Colonic mucosa (tissue), 4 donors: ENCODE data around the gene EFNA4. TPM values are rescaled to one million over a fixed set of nuclear protein-coding genes. Genes with fewer than 3 reads are reported as not detected.

Source experiments
- DNase-seq: peaks from one replicate; pipeline ENCODE4 v3.0.0-alpha.2; 2020
- H3K27ac ChIP-seq: fragments of 200-600 bp; one replicate; pipeline ENCODE4 v1.8.0; 2021
- H3K27me3 ChIP-seq: fragments of 200-600 bp; one replicate; pipeline ENCODE4 v1.8.0; 2021
- H3K36me3 ChIP-seq: fragments of 200-600 bp; one replicate; pipeline ENCODE4 v1.8.0; 2021
- H3K4me1 ChIP-seq: fragments of 200-600 bp; one replicate; pipeline ENCODE4 v1.8.0; 2021; ENCODE audit warnings: mild to moderate bottlenecking
- H3K4me3 ChIP-seq: fragments of 200-600 bp; one replicate; pipeline ENCODE4 v1.8.0; 2021
- H3K9ac ChIP-seq, 2 donors: one replicate each; pipeline ENCODE4 v1.7.0; 2013; ENCODE audit warnings: control low read depth in 2 of 2, low read depth in 2 of 2, low read length in 2 of 2
- H3K9me3 ChIP-seq: fragments of 200-600 bp; one replicate; pipeline ENCODE4 v1.8.0; 2021
- intact Hi-C: fragments of 100-400 bp; cut with DNase I; formaldehyde crosslinking; loops from one replicate; pipeline ENCODE4 v1.14.1; 2022
- total RNA-seq, 2 donors: library from RNA; stranded (reverse); fragmentation: NEBNext Ultra II Directional in 1 of 2; extraction: Animal tissue kit (Norgen Biotek cat#: 25700) in 1 of 2; gene quantifications; one replicate each; pipeline ENCODE4 v1.2.1, GENCODE V29; 2021
- TF ChIP-seq, protein P1 (sequence below): fragments of 200-600 bp; IDR thresholded peaks from one replicate; pipeline ENCODE4 v1.8.0; 2022; ENCODE audit warnings: antibody characterized with exemption, mild to moderate bottlenecking
- donor health status: healthy.
- donor health status: DM: no; HTN: no; CAD: no.
- donor health status: DM: no; HTN: no; CAD: no.

Gene EFNA4
- total RNA-seq, 2 donors from 2014 or later: 26.1 to 27.2 TPM

DNA sequence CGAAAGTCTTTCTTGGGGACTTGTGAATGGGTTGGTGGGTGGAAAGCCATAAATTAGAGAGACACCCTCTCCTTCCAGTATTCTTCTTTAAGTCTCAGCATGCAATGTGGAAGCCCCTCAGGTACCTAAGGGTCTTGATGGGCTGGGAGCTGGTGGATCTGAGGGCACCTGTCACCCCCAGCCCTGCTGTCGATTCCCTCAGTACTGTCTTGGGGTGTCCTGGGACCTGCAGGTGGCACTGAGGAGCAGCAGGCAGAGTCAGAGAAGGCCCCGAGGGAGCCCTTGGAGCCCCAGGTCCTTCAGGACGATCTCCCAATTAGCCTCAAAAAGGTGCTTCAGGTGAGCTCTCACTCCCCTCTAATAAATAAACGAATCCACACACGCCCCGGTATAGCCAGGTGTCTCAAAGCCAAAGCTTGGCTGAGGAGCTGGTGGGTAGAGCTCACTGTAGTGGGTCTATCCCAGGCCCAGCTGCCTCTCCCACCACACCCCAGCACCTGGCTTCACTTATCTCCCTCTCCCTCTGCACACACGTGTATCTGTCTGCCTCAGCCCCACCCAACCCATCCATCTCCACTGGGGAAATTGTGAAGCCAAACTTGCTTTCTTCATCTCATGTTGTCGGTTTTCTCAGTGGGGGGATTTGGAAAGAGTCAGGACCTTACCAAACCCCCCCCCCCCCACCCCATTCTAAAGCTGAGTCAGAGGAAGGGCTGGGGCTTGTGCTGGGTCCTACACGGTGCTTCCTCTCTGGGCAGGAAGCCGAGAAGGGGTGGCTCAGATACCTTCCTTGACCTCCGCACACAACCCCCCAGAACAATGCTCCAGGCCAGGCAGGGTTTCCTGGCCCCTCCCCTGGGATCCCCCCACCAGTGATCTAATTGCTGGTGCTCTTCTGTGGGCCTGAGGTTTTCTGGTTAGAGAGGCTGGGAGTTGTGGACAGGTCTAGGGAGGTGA, 10.8 kb upstream of the EFNA4 start:
- Histone ChIP-seq H3K4me1 (peaks cover 12% of the 10 kb centered on the region), H3K36me3 (peaks cover 8% of the 10 kb centered on the region), H3K27me3 (no peaks in the 10 kb centered on the region), H3K27ac (peak overlapping the region; percentile 99), H3K4me3 (peak overlapping the region; percentile 91), H3K9me3 (no peaks in the 10 kb centered on the region), H3K9ac (peak overlapping the region; percentile 96 to 98)
- peak; percentile 59 for DNase-seq
- TF ChIP-seq, protein P1, sequence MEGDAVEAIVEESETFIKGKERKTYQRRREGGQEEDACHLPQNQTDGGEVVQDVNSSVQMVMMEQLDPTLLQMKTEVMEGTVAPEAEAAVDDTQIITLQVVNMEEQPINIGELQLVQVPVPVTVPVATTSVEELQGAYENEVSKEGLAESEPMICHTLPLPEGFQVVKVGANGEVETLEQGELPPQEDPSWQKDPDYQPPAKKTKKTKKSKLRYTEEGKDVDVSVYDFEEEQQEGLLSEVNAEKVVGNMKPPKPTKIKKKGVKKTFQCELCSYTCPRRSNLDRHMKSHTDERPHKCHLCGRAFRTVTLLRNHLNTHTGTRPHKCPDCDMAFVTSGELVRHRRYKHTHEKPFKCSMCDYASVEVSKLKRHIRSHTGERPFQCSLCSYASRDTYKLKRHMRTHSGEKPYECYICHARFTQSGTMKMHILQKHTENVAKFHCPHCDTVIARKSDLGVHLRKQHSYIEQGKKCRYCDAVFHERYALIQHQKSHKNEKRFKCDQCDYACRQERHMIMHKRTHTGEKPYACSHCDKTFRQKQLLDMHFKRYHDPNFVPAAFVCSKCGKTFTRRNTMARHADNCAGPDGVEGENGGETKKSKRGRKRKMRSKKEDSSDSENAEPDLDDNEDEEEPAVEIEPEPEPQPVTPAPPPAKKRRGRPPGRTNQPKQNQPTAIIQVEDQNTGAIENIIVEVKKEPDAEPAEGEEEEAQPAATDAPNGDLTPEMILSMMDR: no peak
- intact Hi-C loops: no loop called here

DNA sequence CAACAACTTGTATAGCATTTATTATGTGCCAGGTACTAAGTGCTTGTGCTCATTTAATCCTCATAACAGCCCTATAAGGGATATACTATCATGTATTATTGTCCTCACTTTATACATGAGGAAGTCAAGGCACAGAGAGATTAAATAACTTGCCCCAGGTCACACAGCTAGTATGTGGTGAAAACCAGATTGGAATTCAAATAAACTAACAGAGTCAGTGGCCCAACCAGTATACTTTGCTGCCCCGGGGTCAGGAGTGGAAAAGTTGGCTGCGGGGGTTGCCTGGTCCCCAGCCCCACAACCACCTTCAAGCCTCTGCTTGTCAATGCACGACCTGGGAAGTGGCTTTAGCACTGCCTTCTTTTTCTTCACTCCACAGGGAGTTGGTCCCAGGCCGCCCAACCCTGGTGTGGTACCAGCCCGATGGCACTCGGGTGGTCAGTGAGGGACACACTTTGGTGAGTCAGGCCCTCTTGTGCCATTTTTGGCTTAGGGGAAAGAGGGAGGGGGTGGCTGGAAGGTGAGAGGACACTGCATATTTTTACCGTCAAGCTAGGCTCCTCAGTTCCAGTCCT, 9.9 kb upstream of the EFNA4 start:
- Histone ChIP-seq H3K9me3 (no peaks in the 10 kb centered on the region), H3K4me1 (peaks cover 12% of the 10 kb centered on the region), H3K27ac (no peak overlapping the region), H3K9ac (no peak overlapping the region), H3K27me3 (no peaks in the 10 kb centered on the region), H3K36me3 (peaks cover 8% of the 10 kb centered on the region), H3K4me3 (no peak overlapping the region)
- TF ChIP-seq, protein P1: no peak
- intact Hi-C loops: no loop called here
- DNase-seq: no peak

DNA sequence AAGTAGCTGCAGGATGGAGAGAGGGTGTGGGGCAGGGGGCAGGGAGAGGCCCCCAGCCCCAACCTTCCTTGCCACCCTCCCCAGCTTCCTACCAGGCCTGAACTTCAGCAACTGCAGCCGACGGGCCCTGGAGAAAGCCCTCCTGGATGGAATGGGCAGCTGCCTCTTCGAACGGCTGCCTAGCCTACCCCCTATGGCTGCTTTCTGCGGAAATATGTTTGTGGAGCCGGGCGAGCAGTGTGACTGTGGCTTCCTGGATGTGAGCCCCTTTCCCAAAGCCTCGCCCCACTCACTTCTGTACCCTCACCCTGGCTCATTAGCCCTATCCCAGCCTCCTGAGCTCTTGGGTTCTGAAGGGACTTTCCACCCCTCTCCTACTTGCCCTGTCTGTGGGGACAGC, 6.4 kb upstream of the EFNA4 start:
- no peak for DNase-seq
- no peaks in the 10 kb centered on the region for H3K9me3 ChIP-seq
- peaks cover 8% of the 10 kb centered on the region for H3K36me3 ChIP-seq
- H3K27me3 ChIP-seq: no peaks in the 10 kb centered on the region
- peaks cover 6% of the 10 kb centered on the region for H3K4me1 ChIP-seq
- intact Hi-C loops: no loop called here
- H3K4me3 ChIP-seq: no peak overlapping the region
- no peak overlapping the region for H3K27ac ChIP-seq
- no peak overlapping the region for H3K9ac ChIP-seq
- TF ChIP-seq, protein P1: no peak

DNA sequence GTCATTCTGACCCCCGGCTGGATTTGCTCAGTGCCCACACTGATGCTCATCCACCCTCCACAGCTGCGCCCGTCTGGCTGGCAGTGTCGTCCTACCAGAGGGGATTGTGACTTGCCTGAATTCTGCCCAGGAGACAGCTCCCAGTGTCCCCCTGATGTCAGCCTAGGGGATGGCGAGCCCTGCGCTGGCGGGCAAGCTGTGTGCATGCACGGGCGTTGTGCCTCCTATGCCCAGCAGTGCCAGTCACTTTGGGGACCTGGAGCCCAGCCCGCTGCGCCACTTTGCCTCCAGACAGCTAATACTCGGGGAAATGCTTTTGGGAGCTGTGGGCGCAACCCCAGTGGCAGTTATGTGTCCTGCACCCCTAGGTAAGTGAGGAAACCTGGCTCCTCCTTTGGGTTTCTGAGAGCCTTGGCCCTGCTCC, 5.7 kb upstream of the EFNA4 start:
- Histone ChIP-seq H3K27ac (no peak overlapping the region), H3K27me3 (no peaks in the 10 kb centered on the region), H3K9me3 (no peaks in the 10 kb centered on the region), H3K36me3 (peaks cover 8% of the 10 kb centered on the region), H3K4me1 (peaks cover 13% of the 10 kb centered on the region), H3K4me3 (no peak overlapping the region), H3K9ac (no peak overlapping the region)
- TF ChIP-seq, protein P1: no peak
- intact Hi-C loops: no loop called here
- DNase-seq: no peak

DNA sequence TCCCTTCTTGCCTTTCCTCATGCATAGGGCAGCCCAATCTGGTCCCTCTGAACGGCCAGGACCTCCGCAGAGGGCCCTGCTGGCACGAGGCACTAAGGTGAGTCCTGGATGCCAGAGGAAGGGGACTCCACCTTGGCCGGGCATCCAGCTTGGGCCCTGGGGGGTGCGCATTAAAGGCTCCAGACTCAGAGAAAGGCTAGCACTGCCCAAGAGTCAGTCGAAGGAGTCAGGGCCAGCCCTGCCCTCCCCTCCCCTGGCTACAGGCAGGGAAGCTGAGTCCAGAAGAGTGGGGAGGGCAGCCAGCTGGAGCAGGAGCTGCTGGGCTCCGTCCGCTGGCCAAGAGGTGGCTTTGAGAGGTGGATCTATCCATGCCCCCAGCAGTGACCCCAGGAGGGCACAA, 2.8 kb upstream of the EFNA4 start:
- H3K4me3 ChIP-seq: no peak overlapping the region
- no peak overlapping the region for H3K9ac ChIP-seq
- intact Hi-C loops: loop anchor here (5.0 kb wide), 1 partner anchor 153 kb away; no protein-coding TSS in a partner anchor
- TF ChIP-seq, protein P1: no peak
- H3K27ac ChIP-seq: no peak overlapping the region
- H3K4me1 ChIP-seq: peaks cover 19% of the 10 kb centered on the region
- no peaks in the 10 kb centered on the region for H3K9me3 ChIP-seq
- peaks cover under 1% of the 10 kb centered on the region for H3K36me3 ChIP-seq
- DNase-seq: no peak
- no peaks in the 10 kb centered on the region for H3K27me3 ChIP-seq
